GM18907 (cell line): ENCODE data around the gene SLC22A15.
"Not testable (repeated sequence)": the region's sequence is repeated elsewhere in the genome, so short reads cannot be mapped to it uniquely, and the experiment has no call there.

Experiments used
- ATAC-seq: cut with Tn5 transposase; IDR thresholded peaks from one replicate; pipeline ENCODE4 v1.9.1; 2021; ENCODE audit warnings: mild to moderate bottlenecking, moderate library complexity; ENCODE audit not compliant: unreplicated experiment

Gene SLC22A15

DNA sequence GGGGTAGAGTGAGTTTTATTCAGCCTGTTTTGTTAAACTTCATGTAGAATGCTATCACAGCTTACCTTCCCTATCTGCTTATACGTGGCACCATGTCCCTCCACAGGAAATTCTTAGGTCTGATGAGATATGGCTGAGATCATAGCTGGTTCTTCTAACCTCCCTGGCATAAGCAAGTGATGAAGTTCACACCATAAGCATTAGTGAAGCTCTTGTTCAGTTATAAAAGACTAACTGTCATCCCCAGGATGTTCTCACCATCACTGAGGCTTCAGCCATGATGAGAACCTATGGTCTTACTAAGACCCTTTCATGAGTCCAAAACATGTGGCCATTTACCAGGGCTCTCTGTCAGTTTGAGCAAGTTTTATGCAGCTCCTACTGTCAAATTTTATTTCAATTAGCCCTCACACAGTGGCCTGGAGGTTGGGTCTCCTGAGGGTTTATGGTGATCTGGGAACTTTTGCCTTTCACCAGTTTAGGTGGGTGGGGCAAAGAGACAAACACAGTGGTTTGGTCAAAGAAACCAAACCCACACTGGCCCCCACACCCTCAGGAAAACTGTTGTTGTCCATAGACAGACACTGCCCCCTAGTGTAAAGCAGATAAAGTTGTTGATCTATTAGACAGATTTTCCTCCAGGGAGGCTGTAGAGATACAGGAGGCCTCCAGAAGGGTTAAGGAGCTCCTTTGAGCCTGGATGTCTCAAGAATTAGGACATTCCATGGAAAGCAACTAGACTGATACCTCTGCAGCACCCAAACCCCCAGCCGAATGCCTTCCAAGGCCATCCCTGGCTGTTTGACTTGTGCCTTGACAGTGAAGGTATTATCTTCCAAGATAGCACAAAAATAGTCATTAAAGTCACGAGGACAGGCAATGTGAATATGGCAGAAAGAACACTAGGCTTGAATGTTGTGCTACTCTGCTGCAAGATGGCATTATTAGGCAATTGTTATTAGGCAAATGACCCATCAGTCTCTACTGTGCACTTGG lies 5.0 kb downstream of the SLC22A15 start:
- no peak for ATAC-seq

DNA sequence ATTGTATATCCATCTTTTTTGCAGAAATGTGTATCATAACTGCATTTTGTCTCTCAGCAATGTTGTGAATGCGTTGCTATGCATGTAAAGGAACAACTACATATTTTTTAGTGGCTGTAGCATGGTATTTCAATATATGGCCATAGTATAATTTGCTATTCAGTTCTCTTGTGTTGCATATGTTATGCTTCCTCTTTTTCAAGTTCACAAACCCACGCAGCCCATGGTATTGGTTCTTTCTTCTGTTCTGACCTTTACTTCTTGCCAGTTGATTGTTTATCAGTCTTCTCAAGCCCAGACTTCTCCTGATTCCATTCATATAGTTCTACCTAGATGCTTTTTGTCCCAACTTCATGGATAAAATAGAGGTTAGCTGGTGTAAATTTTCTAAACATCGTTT lies 6.1 kb downstream of the SLC22A15 start:
- ATAC-seq = no peak

DNA sequence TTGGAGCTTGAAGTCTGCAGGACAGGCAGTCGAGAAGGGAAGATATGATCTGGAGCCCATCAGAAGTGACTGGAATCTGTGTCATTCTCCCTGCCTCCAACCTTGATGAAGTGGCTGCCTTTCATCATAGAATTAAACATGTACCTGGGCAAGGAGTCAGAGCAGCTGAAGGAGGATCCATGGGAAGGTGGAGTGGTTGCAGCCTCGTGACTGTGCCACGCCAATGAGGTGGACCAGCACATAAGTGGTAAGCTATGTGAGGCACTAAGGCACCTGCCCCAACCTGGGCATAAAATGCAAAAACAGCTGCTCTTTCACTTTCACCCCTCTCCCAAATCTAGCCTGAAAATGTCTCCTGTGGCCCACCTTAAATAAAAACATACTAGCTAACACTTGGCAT lies 7.3 kb downstream of the SLC22A15 start:
- no peak for ATAC-seq

DNA sequence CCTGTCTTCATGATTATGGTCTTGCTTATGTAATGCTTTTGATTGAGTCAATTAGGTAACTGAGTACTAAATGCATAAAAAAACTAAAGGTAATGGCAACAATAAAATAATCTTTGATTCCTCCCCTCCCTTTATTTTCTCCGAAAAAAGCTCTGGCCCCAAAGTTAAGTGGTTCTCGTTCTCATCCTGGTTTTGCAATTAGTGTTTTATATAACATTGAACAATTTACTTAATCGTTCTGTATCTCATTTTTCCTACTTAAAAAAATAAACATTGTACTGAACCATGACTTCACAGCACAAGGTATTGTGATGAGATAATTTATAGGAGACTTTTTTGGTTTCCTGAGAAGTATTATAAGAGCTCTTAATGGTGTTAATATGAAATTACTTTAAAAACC lies 11.3 kb downstream of the SLC22A15 start:
- ATAC-seq = no peak

DNA sequence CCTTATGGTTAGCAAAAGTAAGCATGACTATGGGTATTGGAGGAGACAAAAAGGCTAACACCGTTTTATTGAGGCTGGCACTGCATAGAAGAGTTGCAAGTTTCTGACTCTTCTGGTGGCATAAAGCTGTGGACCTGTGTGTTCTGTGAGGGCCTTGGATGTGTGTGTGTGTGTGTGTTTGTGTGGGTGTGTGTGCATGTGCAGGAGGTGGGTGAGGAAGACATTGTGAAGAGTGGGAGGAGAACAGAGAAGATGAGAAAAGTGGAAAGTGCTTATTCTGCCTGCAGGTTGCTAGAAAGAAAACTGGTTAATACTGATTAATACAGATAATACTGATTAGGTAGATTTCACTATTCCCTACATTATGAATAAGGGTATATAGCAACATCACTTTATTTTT lies 12.6 kb downstream of the SLC22A15 start:
- no peak for ATAC-seq

DNA sequence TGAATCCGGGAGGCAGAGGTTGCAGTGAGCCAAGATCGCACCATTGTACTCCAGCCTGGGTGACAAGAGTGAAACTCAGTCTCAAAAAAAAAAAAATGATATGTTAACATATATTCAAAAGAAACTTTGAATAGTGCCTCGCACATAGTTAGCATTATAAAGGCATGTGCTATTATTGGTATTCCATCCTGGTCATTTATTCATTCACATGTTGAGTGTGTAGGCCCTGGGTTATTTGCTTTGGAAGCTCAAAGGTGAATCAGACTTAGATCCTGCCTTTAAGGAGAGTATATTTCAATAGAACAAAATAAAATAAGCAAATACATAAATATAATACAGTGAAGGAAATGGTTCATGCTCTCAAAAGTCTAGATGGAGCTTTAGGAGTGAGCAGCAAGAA lies 13.4 kb downstream of the SLC22A15 start:
- ATAC-seq = no peak

DNA sequence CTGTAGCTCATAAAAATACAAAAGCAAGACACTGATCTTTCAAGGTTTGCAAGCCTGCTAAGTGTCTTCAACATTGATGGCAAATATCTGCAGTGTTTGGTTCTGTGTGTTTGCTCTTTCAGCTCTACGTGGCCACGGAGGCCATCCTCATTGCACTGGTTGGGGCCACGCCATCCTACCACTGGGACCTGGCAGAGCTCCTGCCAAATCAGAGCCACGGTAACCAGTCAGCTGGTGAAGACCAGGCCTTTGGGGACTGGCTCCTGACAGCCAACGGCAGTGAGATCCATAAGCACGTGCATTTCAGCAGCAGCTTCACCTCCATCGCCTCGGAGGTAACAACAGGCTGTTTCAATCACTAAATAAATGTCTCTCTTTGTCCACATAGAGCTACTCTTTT lies 15.6 kb downstream of the SLC22A15 start:
- ATAC-seq = no peak

DNA sequence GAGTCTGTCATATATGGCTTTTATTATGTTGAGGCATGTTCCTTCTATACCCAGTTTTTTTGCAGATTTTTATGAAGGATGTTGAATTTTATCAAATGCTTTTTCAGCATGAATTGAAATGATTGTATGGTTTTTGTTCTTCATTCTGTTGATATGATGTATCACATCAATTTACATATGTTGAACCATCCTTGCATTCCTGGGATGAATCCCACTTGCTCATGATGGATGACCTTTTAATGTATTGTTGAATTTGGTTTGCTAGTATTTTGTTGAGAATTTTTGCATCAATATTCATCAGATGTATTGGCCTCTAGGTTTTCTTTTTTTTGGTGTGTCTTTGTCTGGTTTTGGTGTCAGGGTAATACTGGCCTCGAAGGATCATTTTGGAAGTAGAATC lies 21.6 kb downstream of the SLC22A15 start:
- ATAC-seq = not testable (repeated sequence)

DNA sequence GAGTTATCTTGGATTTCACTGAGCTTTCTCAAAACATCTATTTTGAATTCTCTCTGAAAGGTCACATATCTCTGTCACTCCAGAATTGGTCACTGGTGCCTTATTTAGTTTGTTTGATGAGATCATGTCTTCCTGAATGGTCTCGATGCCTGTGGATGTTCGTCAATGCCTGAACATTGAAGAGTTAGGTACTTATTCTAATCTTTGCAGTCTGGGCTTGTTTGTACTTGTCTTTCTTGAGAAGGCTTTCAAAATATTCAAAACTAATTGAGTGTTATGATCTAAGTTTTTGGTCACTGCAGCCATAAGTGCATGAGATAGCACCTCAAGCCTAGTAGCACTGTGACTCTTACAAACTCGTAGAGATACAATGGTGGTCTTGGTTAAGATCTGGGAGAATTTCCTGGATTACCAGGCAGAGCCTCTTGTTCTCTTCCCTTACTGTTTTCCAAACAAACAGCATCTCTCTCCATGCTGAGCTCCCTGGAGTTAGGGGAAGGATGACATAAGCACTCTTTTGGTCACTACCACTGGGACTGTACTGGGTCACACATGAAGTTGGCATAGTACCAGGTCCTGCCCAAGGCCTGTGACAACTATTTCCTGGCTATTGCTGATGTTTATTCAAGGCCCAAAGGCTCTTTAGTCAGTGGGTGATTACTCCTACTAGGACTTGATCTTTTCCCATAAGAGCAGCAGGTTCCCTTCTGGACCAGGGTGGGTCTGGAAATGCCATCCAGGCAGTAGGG lies 25.6 kb downstream of the SLC22A15 start:
- no peak for ATAC-seq

DNA sequence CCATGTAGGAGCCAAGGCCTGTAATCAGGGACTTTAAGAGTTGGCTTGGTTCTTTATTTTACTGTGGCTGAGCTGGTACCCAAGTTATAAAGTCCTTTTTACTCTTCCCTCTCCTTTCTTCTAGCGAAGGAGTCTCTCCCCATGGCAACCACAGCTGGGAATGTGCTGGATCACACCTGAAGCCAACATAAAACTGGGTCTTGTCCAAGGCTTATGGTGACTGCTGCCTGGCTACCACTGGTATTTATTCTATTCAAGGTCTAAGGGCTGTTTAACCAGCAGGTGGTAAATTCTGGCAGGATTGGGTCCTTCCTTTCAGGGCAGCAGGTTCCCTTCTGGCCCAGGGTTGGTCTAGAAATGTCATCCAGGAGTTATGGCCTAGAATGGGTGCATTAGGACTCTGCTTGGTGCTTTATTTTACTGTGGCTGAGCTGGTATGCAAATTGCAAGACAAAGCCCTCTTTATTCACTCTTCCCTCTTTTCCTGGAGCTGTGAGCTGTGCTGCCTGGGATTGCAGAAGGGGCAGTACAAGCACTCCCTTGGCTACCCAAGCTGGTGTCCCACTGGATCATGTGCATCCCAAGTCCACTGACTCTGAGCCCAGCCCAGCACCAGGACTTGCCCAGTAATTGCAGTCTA lies 26.6 kb downstream of the SLC22A15 start:
- ATAC-seq = no peak

DNA sequence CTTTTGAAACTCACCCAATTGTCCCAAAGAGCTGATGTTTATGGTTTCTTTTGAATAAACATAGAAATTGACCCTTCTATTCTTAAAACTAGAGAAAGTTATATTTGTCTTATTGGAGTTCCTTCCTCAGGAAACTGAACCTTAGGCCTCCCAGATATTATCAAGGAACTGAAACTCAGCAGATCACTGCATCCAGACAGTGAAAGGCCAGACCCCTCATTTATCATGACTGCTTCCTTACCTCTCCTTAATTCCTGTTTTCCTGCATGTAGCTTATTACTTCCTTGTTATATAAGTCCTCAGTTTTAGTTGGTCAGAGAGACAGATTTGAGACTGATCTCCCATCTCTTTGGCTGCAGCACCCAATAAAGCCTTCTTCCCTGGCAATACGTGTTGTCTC lies 27.5 kb downstream of the SLC22A15 start:
- no peak for ATAC-seq

DNA sequence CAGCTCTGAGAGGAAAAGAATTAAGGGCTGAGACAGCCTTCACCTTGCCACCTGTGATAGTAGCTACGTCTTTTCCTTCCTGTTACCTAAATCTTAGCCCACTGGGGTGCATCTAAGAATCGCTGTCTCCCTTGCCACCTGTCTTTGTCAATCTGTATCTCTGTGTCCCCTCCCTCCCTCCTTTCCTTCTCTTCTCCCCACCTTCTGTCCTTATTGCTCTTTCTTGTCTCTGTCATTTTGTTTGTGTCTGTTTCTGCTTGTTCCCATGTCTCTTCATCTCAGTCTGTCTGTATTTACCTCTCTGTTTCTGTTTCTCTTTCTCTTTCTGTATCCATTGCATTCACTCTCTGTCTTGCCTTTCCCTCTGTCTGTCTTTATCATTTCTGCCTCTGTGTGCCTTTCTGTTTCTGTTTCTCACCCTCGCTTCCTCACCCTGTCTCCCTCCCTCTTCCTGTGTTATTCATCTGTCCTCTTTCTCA lies 30.2 kb downstream of the SLC22A15 start:
- ATAC-seq = peak; percentile 96

DNA sequence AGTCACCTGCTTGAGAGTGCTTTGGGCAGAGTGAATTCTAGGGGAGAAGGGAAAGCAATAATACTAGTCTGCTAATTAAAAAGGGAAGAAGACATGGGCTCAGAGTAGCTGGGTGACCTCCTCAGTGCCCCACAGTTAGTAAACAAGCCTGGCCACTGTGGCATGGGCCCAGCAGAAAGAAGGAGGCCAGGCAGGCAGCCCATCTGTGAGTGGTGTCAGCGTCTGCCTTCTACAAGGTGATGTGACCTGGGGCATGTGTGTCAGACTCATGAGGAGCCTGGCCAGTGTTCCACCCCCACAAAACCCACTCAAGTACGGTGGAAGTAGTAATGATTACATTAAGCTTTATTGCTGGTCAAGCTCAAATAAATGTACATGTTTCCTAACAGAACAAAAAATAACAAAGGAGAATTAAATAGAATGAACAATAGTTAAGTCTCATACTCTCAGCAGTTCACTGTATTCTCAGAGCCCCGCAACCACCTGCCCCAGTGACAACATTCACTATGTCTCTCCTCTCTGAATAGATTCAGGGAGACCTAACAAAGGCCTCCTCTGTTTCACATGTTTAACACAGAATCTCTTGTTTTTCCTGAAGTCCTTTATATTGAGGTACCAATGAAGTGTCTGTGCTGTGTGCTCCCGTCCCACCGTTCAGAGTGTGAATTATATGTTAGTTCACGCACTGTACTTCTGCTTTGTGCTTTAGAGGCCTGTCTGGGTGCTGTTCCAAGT lies 32.5 kb downstream of the SLC22A15 start:
- no peak for ATAC-seq

DNA sequence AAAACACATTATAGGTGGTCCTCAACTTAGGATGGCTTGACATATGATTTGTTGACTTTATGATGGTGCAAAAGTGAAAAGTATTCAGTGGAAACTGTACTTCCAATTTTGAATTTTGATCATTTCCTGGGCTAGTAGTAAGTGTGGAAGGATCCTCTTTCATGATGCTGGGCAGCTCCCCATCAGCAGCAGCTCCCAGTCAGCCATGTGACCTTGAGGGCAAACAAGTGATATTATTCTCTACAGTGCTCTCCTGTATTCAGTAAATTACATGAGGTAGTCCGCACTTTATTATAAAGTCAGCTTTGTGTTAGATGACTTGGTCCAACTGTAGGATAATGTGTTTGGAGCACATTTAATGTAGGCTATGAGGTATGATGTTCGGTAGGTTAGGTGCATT lies 36.4 kb downstream of the SLC22A15 start:
- no peak for ATAC-seq

DNA sequence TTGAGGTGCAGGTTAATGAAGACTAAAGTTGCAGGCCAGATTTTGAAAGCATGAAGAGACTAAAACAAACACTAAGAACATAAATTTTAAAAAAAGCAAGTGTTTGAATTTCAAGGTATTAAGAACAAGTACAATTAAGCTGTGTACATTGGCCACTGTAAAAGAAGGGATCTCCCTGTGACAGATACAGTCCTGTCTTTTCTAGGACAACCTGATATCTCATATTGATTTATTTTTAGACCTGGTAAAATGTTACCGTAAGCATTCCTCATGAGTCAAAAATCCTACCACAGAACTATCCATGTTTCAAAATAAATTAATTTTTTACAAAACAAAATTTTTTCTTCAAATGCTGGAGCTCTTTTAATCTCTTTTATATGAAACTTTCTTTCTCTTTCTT lies 39.4 kb downstream of the SLC22A15 start:
- ATAC-seq = no peak

DNA sequence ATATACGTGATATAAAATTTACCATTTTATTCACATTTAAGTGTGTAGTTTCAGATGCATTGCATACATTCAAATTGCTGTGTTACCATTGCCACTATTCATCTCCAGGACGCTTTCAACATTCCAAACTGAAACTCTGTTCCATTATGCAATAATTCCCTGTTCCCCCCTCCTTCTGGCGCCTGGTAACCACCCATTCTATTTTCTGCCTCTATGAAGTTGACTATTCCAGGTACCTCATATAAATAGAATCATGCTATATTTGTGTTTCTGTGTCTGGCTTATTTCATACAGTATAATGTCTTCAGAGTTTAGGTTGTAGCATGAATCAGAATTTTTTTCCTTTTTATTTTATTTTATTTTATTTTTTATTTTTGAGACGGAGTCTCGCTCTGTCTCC lies 41.7 kb downstream of the SLC22A15 start:
- no peak for ATAC-seq

DNA sequence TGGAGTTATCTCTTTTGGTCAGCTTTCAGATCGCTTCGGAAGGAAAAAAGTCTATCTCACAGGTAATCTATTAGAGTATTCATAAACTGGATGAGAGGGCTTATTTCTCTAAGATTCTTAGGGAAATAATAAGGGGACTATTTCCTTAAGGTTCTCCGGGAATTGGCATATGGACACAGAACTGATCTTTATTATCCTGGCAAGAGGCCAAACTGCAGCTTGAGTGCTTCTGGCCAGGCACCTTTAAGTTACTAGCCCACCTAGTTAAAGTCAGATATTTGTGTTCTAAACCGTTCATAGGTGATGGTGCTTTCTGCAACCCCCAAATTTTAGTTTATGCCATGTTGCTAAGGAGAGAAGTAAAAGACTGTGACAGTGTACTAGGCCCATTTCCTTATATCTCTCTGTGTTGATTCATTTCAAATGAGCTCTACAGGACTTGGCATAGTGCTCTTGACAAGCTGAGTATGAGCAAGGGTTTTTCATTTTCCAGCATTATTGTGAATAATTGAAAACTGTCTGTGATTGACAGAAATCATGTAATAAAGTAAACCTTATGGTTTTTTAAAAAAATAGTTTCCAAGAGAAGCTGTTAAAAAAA lies 43.4 kb downstream of the SLC22A15 start:
- no peak for ATAC-seq

DNA sequence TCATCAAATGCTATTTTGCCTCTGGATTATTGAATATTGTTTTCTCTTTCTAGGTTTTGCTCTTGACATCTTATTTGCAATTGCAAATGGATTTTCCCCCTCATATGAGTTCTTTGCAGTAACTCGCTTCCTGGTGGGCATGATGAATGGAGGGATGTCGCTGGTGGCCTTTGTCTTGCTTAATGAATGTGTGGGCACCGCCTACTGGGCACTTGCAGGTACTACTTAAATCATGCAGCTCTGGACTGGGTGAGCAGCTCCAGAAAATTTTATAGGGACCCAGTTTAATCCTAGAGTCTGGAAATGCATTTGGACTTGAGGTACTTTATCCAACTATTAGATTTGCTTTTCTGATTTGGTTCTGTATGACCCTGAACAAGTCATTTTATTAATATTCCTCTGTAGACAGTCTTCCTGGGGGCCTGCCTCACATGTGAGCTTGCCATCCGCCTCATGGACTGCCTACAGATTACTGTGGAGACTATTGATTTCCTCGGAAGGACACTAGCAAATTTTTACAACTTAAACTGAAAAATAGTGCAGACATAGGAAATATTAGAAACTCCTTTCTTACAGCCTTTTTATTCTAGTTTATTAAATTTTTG lies 44.5 kb downstream of the SLC22A15 start:
- peak; percentile 91 for ATAC-seq

DNA sequence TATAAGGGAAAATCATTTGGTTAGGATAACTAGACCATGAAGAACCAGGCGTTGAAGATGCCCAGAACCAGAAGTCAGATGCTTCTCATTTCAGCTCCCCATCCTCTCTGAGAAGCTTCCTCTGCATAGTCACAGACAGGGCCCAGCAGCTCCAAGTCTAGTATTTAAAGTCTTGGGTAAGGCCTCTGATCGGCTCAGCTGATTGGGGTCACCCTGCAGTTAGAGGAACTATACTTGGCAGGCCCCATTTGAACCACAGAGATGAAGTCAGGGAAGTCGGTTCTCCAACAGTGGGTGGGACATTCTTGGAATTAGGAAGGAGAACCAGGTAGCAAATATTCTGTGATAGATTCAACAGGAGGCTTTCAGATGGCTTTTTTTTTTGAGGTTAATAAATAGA lies 48.3 kb downstream of the SLC22A15 start:
- ATAC-seq = no peak

DNA sequence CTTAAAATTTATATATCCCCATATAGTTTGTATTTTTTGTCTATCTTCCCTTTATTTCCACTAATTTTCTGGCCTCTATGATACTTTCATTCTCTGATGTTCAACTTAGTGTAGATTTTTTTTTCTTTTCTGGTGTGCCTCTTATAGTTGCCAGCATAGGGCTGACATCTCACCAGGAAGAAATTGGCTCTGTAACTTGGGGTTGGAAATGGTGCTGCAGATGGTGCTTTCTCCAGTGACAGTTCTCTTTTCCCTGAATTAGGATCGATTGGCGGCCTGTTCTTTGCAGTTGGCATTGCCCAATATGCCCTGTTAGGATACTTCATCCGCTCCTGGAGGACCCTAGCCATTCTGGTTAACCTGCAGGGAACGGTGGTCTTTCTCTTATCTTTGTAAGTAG lies 50.3 kb downstream of the SLC22A15 start:
- ATAC-seq = no peak
